SU-DHL-6 (cell line): ENCODE data around the gene MGAT5.

Experiments used
- H2AFZ ChIP-seq: fragments of 200-600 bp; sonication (generic); 2 replicates; pipeline ENCODE4 v1.6.1; 2014; ENCODE audit warnings: low read depth, mild to moderate bottlenecking, moderate library complexity, mixed read lengths, antibody characterized with exemption, low read length; ENCODE audit not compliant: severe bottlenecking
- H3F3A ChIP-seq: fragments of 200-600 bp; shearing (Covaris generic); 2 replicates; pipeline ENCODE4 v1.6.0; 2016; ENCODE audit warnings: antibody characterized with exemption, mild to moderate bottlenecking; ENCODE audit not compliant: insufficient read depth
- H3K27ac ChIP-seq: fragments of 200-600 bp; sonication (generic); 2 replicates; pipeline ENCODE4 v1.5.1; 2016; ENCODE audit warnings: low read depth, mild to moderate bottlenecking, low read length, moderate library complexity, mixed read lengths
- H3K27me3 ChIP-seq: fragments of 200-600 bp; sonication (generic), shearing (Covaris generic); 2 replicates; pipeline ENCODE4 v1.6.0; 2014; ENCODE audit warnings: mild to moderate bottlenecking, low read length
- H3K36me3 ChIP-seq: fragments of 200-600 bp; sonication (generic); 2 replicates; pipeline ENCODE4 v1.6.1; 2014; ENCODE audit warnings: mild to moderate bottlenecking, low read length, mixed read lengths
- H3K4me2 ChIP-seq: fragments of 300-600, 200-600 bp; shearing (Covaris generic), sonication (generic); 2 replicates; pipeline ENCODE4 v1.6.0; 2014; ENCODE audit warnings: low read length, low read depth, mild to moderate bottlenecking; ENCODE audit not compliant: poor library complexity, severe bottlenecking
- H3K4me3 ChIP-seq: fragments of 200-600 bp; sonication (generic); 2 replicates; pipeline ENCODE4 v1.5.1; 2014; ENCODE audit warnings: antibody characterized with exemption, low read length, mild to moderate bottlenecking, mixed read lengths; ENCODE audit not compliant: insufficient read depth, poor library complexity, severe bottlenecking
- H3K79me2 ChIP-seq: fragments of 200-600 bp; sonication (generic); 2 replicates; pipeline ENCODE4 v1.6.1; 2014; ENCODE audit warnings: mild to moderate bottlenecking, low read length, moderate library complexity; ENCODE audit not compliant: insufficient read depth
- H3K9ac ChIP-seq: fragments of 200-600 bp; sonication (generic); 2 replicates; pipeline ENCODE4 v1.7.0; 2014; ENCODE audit warnings: mild to moderate bottlenecking, low read length
- H3K9me2 ChIP-seq: fragments of 200-600 bp; sonication (generic); replicated peaks from 2 replicates; pipeline ENCODE4 v1.6.1; 2014; ENCODE audit warnings: low read length; ENCODE audit not compliant: insufficient read depth
- H3K9me3 ChIP-seq: fragments of 200-600 bp; sonication (generic); 2 replicates; pipeline ENCODE4 v1.6.1; 2014; ENCODE audit warnings: low read length, mixed read lengths; ENCODE audit not compliant: insufficient read depth
- H4K20me1 ChIP-seq: fragments of 200-600 bp; sonication (generic); 2 replicates; pipeline ENCODE4 v1.6.1; 2014; ENCODE audit warnings: low read depth, mild to moderate bottlenecking, antibody characterized with exemption, low read length, moderate library complexity, mixed read lengths
- EZH2phosphoT487 ChIP-seq: fragments of 200-600 bp; sonication (generic), shearing (Covaris generic); conservative IDR thresholded peaks from 2 replicates; pipeline ENCODE4 v1.6.1; 2018; ENCODE audit warnings: mild to moderate bottlenecking, antibody characterized with exemption, low read length, moderate library complexity, mixed read lengths
- TF ChIP-seq, protein P1 (sequence below): fragments of 200-600 bp; sonication (generic); IDR thresholded peaks from one replicate; pipeline ENCODE4 v1.5.1; 2017; ENCODE audit warnings: antibody characterized with exemption, mild to moderate bottlenecking, low read length, moderate library complexity; ENCODE audit not compliant: insufficient read depth, poor library complexity, severe bottlenecking

The MGAT5 gene

DNA sequence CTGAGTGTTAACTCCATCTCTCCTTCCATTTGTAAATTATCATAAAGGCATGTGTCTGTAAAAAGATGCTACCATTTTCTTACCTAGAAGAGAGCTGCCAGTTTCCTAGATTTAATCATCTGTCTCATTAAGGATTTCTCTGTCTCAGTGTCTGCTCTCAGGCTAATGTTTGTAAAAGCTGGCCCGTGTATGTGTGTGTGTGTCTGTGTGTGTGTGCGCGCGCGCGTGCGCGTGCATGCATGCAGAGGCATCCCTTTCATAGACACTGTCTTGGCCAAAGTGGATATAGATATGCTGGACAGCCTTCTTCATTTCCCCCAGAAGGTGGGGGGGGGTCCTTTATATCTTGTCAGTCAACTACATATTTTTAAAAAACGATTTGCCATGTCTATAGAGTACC lies 18.9 kb downstream of the MGAT5 start:
- H3K9ac ChIP-seq = no peak overlapping the region

GRCh38 chr2:134273256-134273983 lies 19.5 kb downstream of the MGAT5 start:
- Histone ChIP-seq H3K9ac (no peak overlapping the region), H2AFZ (no peak overlapping the region), H3K36me3 (0 out of 2 replicates have a peak, but pooled peaks cover 4% of the 10 kb centered on the region), H3K9me3 (no peaks in the 10 kb centered on the region), H3K9me2 (no peaks in the 10 kb centered on the region), H4K20me1 (no peaks in the 10 kb centered on the region), H3K27me3 (no peaks in the 10 kb centered on the region), H3F3A (peaks cover 11% of the 10 kb centered on the region; the same call in 1 of the 2 replicates), H3K4me2 (peak overlapping the region; percentile 68), H3K79me2 (no peaks in the 10 kb centered on the region), H3K4me3 (no peak overlapping the region), H3K27ac (no peak overlapping the region)
- TF ChIP-seq, protein P1, sequence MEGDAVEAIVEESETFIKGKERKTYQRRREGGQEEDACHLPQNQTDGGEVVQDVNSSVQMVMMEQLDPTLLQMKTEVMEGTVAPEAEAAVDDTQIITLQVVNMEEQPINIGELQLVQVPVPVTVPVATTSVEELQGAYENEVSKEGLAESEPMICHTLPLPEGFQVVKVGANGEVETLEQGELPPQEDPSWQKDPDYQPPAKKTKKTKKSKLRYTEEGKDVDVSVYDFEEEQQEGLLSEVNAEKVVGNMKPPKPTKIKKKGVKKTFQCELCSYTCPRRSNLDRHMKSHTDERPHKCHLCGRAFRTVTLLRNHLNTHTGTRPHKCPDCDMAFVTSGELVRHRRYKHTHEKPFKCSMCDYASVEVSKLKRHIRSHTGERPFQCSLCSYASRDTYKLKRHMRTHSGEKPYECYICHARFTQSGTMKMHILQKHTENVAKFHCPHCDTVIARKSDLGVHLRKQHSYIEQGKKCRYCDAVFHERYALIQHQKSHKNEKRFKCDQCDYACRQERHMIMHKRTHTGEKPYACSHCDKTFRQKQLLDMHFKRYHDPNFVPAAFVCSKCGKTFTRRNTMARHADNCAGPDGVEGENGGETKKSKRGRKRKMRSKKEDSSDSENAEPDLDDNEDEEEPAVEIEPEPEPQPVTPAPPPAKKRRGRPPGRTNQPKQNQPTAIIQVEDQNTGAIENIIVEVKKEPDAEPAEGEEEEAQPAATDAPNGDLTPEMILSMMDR = no peak
- no peak for TF ChIP-seq EZH2phosphoT487

More for the DNA sequence above, 18.9 kb downstream of the MGAT5 start:
- Histone ChIP-seq H3K4me3 (no peak overlapping the region), H3K4me2 (no peak overlapping the region), H3F3A (peaks cover 11% of the 10 kb centered on the region; the same call in 1 of the 2 replicates), H3K27ac (no peak overlapping the region), H3K79me2 (no peaks in the 10 kb centered on the region), H2AFZ (no peak overlapping the region), H3K27me3 (no peaks in the 10 kb centered on the region), H4K20me1 (no peaks in the 10 kb centered on the region), H3K9me2 (no peaks in the 10 kb centered on the region), H3K9me3 (no peaks in the 10 kb centered on the region), H3K36me3 (0 out of 2 replicates have a peak, but pooled peaks cover 4% of the 10 kb centered on the region)
- no peak for TF ChIP-seq EZH2phosphoT487
- TF ChIP-seq, protein P1 = no peak

GRCh38 chr2:134274121-134274520 lies 20.2 kb downstream of the MGAT5 start:
- no peak overlapping the region for H2AFZ ChIP-seq
- H3K9me3 ChIP-seq = no peaks in the 10 kb centered on the region
- H3K4me2 ChIP-seq = peak overlapping the region; percentile 68
- no peaks in the 10 kb centered on the region for H3K9me2 ChIP-seq
- no peak overlapping the region for H3K4me3 ChIP-seq
- peaks cover 11% of the 10 kb centered on the region; the same call in 1 of the 2 replicates for H3F3A ChIP-seq
- H3K9ac ChIP-seq = peak overlapping the region; percentile 15; the same call in 1 of the 2 replicates
- H3K27ac ChIP-seq = 0 out of 2 replicates have a peak overlapping the region, but pooled peaks have one; percentile 86
- H3K79me2 ChIP-seq = no peaks in the 10 kb centered on the region
- no peaks in the 10 kb centered on the region for H4K20me1 ChIP-seq
- TF ChIP-seq, protein P1 = no peak
- H3K36me3 ChIP-seq = 0 out of 2 replicates have a peak, but pooled peaks cover 4% of the 10 kb centered on the region
- H3K27me3 ChIP-seq = no peaks in the 10 kb centered on the region
